ENCODE measurements around the gene KLHL26. TPM values are rescaled to one million over a fixed set of nuclear protein-coding genes. Genes with fewer than 3 reads are reported as not detected.

KLHL26 gene
- total RNA-seq, 1 experiment from 2014 or later: 10.7 TPM

DNA sequence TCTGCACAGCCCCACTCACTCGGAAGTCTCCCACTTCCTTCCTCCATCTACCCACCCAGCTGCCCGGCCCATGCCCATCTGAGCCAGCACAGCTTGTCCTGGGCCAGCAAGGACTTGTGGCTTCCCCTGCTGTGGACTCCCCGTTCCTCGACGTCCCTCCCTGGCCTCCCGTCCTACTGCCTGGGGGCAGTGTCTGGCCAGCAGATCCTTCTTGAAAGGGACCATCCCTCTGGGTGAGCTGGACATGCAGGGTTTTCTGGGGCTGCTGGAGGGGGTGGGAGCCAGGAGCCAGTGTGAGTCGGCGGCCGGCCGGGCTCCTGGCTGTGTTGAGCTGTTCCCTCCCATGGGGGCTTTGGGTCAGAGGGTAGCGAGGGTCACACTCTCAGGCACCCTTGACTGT, 73.4 kb downstream of the KLHL26 start:
- Histone ChIP-seq H4K20me1 (ENCODE audit: control insufficient read depth, insufficient read depth, insufficient read length) (peaks cover 6% of the 10 kb centered on the region), H2AK5ac (ENCODE audit: insufficient read length, low read length) (no peak overlapping the region)
- no peak overlapping the region; a peak in 1 of 7 replicates for H3K27ac Mint-ChIP-seq

More for the DNA sequence above, 73.4 kb downstream of the KLHL26 start:
- Mint-ChIP-seq H3K27me3 (ENCODE audit: low read depth) (no peaks in the 10 kb centered on the region), H3K4me1 (peaks cover 9 to 12% of the 10 kb centered on the region in 2 experiments), H3K36me3 (ENCODE audit: insufficient read depth in 1 of 3, low read depth in 3 of 3) (peaks cover 0 to 2% (median 0%) of the 10 kb centered on the region in 3 experiments; a peak in 1 of 7 replicates), H3K9me3 (no peaks in the 10 kb centered on the region), H3K4me3 (no peak overlapping the region)
- DNase-seq: no peak
- Histone ChIP-seq H3K23me2 (ENCODE audit: insufficient read length, low read depth, low read length, poor library complexity, severe bottlenecking) (no peaks in the 10 kb centered on the region), H3K27ac (ENCODE audit: insufficient read length, low read depth, low read length) (no peak overlapping the region), H2BK15ac (ENCODE audit: low read depth, low read length) (no peak overlapping the region), H3K9me3 (ENCODE audit: control insufficient read depth, low read depth, low read length) (no peaks in the 10 kb centered on the region), H3K23ac (ENCODE audit: insufficient read length, low read depth, low read length) (no peak overlapping the region), H3K4ac (ENCODE audit: low read depth, low read length) (no peak overlapping the region), H3K4me1 (ENCODE audit: insufficient read depth, low read length) (no peaks in the 10 kb centered on the region), H3K79me2 (ENCODE audit: insufficient read depth, low read length) (no peaks in the 10 kb centered on the region), H3K18ac (ENCODE audit: insufficient read length, low read depth, low read length) (no peak overlapping the region), H2BK20ac (ENCODE audit: low read depth, low read length, poor library complexity, severe bottlenecking) (no peak overlapping the region), H3K27me3 (ENCODE audit: insufficient read depth, low read length) (no peaks in the 10 kb centered on the region), H2BK5ac (ENCODE audit: insufficient read length, low read length) (no peak overlapping the region), H3K14ac (ENCODE audit: insufficient read depth, low read length) (no peak overlapping the region), H4K5ac (ENCODE audit: insufficient read length, low read depth, low read length) (no peak overlapping the region), H2BK12ac (ENCODE audit: insufficient read length, low read depth, low read length) (no peak overlapping the region), H4K8ac (replicated peaks; ENCODE audit: insufficient read length, low read depth, low read length) (no peak overlapping the region), H3K4me2 (ENCODE audit: insufficient read depth, insufficient read length, low read length) (no peak overlapping the region), H3T11ph (ENCODE audit: low read length) (no peak overlapping the region), H2BK120ac (ENCODE audit: low read depth, low read length, poor library complexity, severe bottlenecking) (no peak overlapping the region), H4K91ac (ENCODE audit: insufficient read length, low read depth, low read length) (no peak overlapping the region), H2AFZ (ENCODE audit: low read length) (no peak overlapping the region), H3K56ac (ENCODE audit: insufficient read length, low read depth, low read length) (no peak overlapping the region), H3K9ac (ENCODE audit: extremely low read depth, insufficient read length, low read length) (no peak overlapping the region), H3K79me1 (ENCODE audit: insufficient read depth, low read depth, low read length, poor library complexity, severe bottlenecking) (peaks cover 5% of the 10 kb centered on the region)
- no CpG with 5 or more reads among the region's 11 CpGs for WGBS (ENCODE audit: extremely low coverage, insufficient read length, low lambda C conversion rate)
- TF ChIP-seq, protein P1, sequence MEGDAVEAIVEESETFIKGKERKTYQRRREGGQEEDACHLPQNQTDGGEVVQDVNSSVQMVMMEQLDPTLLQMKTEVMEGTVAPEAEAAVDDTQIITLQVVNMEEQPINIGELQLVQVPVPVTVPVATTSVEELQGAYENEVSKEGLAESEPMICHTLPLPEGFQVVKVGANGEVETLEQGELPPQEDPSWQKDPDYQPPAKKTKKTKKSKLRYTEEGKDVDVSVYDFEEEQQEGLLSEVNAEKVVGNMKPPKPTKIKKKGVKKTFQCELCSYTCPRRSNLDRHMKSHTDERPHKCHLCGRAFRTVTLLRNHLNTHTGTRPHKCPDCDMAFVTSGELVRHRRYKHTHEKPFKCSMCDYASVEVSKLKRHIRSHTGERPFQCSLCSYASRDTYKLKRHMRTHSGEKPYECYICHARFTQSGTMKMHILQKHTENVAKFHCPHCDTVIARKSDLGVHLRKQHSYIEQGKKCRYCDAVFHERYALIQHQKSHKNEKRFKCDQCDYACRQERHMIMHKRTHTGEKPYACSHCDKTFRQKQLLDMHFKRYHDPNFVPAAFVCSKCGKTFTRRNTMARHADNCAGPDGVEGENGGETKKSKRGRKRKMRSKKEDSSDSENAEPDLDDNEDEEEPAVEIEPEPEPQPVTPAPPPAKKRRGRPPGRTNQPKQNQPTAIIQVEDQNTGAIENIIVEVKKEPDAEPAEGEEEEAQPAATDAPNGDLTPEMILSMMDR (conservative IDR thresholded peaks at IDR 0.05): no peak

Measured in H9 (cell line).